GM13977 (cell line): ENCODE measurements around the gene SUCLG2.

ENCODE experiments used
- DNase-seq: peaks from one replicate; pipeline ENCODE4 v3.0.0; 2012; ENCODE audit warnings: low spot score
- in situ Hi-C: fragments of 300-500 bp; cut with MboI; formaldehyde crosslinking; loops from one replicate; pipeline ENCODE4 v1.12.0; 2022; ENCODE audit warnings: low sequenced_read_pairs, low pct_unique_long_range_greater_than_20kb, mixed read lengths, inconsistent platforms; ENCODE audit not compliant: unreplicated experiment
- TF ChIP-seq, protein P1 (sequence below): IDR thresholded peaks from 2 replicates; pipeline ENCODE4 v1.5.1; 2012; ENCODE audit warnings: mild to moderate bottlenecking, control low read depth; ENCODE audit not compliant: insufficient read depth; ENCODE audit errors: extremely low read depth, missing control alignments

The SUCLG2 gene

DNA sequence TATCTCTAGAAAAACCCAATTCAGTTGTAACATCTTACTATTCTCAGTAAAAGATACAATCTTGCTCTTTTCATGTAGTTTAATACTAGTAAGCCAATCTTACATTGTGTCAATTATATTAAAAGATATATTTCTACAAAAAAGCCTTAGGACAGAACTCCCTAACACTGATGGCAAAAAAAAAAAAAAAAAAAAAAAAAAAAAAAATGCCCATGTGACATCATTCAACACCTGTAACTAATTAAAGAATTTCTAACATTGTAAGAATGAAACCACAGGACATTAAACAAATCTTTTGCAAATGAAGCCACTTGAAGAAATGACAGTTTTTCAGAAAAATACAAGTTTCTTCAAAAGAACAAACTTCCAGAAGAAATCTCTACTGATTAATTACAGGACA lies 119.8 kb downstream of the SUCLG2 start:
- in situ Hi-C loops, result no loop called here
- no peak for DNase-seq
- TF ChIP-seq, protein P1, sequence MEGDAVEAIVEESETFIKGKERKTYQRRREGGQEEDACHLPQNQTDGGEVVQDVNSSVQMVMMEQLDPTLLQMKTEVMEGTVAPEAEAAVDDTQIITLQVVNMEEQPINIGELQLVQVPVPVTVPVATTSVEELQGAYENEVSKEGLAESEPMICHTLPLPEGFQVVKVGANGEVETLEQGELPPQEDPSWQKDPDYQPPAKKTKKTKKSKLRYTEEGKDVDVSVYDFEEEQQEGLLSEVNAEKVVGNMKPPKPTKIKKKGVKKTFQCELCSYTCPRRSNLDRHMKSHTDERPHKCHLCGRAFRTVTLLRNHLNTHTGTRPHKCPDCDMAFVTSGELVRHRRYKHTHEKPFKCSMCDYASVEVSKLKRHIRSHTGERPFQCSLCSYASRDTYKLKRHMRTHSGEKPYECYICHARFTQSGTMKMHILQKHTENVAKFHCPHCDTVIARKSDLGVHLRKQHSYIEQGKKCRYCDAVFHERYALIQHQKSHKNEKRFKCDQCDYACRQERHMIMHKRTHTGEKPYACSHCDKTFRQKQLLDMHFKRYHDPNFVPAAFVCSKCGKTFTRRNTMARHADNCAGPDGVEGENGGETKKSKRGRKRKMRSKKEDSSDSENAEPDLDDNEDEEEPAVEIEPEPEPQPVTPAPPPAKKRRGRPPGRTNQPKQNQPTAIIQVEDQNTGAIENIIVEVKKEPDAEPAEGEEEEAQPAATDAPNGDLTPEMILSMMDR, result no peak

DNA sequence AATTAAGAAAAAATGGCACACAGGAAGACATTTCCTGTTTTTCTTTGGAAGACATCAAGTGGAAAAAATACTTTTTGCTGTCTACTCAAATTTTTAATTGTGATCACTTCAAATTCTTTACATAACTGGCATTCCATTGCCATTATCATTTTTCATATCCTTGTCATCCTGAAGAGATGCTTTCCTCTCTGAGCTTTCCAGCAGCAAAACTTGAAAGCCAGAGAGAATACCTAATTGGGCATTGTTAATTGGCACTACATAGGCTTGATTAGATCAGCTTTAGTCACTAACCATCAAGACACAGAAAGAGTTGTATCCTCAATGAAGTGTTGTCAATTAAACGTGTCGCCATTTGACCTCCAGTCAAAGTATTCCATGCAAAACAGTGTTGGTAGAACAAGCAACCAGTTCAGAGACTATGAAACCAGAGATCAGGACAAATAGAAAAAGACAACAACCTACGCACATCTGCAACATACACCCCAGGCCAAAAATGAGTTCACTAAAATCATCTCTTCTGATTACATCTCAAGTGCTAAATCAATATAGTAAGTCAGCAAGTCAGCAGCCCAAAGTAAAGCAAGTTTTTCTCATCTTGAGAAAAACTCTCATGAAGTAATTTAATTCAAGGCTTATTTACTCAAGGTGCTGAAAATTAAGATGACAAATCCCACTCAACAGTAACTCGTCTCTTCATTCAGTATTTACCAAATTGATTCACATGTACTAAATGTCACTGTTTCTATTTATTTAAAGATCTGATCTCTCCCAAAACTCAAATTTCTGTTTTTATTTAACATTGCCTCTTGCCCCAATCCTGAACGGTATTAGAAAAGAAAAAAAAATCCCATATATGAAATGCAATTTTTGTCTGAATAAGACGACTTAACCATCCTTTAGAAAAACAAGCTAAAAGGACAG lies 123.0 kb downstream of the SUCLG2 start:
- TF ChIP-seq, protein P1, result no peak
- no peak for DNase-seq

DNA sequence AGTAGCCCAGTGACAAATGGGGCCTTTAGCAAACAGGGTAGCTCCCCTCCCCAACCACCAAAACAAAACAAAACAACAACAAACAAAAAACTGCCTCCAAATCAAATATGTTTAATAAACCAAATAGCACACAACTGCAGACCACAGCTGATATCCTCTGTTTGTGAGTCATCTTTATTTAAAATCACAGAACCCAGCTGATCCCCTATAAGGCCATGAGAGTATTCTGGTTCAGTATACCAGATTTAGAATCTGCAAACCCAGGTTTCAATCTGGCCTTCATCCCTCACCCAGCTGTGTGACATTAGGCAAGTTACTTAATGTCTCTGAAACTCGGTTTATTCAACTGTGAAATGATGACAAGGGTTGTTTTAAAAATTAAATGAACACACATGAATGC lies 124.5 kb downstream of the SUCLG2 start:
- no peak for DNase-seq
- TF ChIP-seq, protein P1, result no peak
- in situ Hi-C loops, result no loop called here

More for the DNA sequence above, 123.0 kb downstream of the SUCLG2 start:
- in situ Hi-C loops, result no loop called here

DNA sequence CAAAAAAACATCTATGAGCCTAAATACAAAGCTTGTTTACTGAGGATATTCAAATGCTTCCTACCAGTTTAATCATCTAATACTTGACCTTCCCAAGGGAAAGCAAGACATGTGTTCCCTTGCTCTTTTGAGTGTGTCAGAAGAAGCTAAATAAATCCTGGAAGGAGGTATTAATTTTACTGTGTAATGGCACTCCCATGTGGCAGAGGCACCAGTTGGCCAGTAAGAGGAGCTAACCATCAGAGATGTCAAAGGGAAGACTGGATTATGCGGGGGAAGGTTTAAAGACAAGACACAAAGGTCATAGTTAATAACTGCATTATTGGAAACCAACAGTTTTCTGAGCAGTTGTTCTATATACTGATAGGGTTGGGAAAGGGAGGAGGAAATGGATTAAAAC lies 125.1 kb downstream of the SUCLG2 start:
- no peak for DNase-seq
- TF ChIP-seq, protein P1, result peak; percentile 18
- in situ Hi-C loops, result no loop called here

DNA sequence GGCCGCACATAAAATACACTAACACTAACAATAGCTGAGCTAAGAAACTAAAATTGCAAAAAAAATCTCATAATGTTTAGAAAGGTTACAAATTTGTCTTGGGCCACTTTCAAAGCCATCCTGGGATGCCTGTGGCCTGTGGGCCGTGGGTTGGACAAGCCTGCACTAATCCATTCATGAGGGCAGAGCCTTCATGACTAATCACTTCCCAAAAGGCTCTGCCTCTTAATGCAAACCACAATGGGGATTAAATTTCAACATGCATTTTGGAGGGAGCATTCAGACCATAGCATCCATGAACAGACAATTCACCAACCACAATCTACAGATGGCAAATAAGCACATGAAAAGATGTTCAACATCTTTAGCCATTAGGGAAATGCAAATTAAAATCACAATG lies 128.2 kb downstream of the SUCLG2 start:
- TF ChIP-seq, protein P1, result no peak
- in situ Hi-C loops, result no loop called here
- DNase-seq, result no peak

DNA sequence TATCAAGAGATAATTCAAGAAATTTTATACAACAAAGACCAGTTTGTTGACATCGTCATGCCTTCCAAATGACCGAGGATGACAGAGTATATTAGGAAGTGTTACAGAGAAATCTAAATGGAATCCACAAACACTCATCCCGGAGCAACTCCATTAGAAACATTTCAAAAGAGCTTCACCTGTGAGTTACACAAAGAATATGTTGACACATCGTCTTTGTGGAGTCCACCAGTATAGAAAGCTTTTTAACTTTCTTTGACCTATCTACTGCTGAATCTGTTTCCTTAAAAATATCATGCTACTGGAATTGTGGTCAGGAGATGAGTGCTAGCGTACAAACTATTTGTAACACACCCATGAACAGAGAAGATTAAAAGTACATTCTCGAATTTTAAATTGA lies 130.4 kb downstream of the SUCLG2 start:
- DNase-seq, result no peak
- TF ChIP-seq, protein P1, result no peak
- in situ Hi-C loops, result no loop called here
